COR-L47 (cell line): Measurements from ENCODE around the gene DNAH6.
A peak's percentile ranks its signal among the peaks of the same experiment; 100 is the strongest.

ENCODE experiments used
- DNase-seq: peaks from one replicate; lab custom pipeline; 2025; lab: John Stamatoyannopoulos, UW

The DNAH6 gene

GRCh38 chr2:84628486-84628885 is 112.2 kb downstream of the DNAH6 start:
- DNase-seq: no peak

- no peak for DNase-seq
Measured at GRCh38 chr2:84629550-84629949, 113.3 kb downstream of the DNAH6 start.

- DNase-seq: peak; percentile 23
Measured at GRCh38 chr2:84631047-84631446, 114.7 kb downstream of the DNAH6 start.

- no peak for DNase-seq
Measured at GRCh38 chr2:84631985-84632384, 115.7 kb downstream of the DNAH6 start.

- DNase-seq: no peak
Measured at GRCh38 chr2:84636080-84636971, 120.0 kb downstream of the DNAH6 start.

- DNase-seq: no peak
Measured at GRCh38 chr2:84639751-84640150, 123.5 kb downstream of the DNAH6 start.

- no peak for DNase-seq
Measured at GRCh38 chr2:84640411-84640810, 124.1 kb downstream of the DNAH6 start.

GRCh38 chr2:84641021-84641420 is 124.7 kb downstream of the DNAH6 start:
- DNase-seq: no peak

GRCh38 chr2:84643991-84644390 is 127.7 kb downstream of the DNAH6 start:
- DNase-seq: no peak

- no peak for DNase-seq
Measured at GRCh38 chr2:84646514-84646913, 130.2 kb downstream of the DNAH6 start.

- DNase-seq: no peak
Measured at GRCh38 chr2:84647267-84647666, 131.0 kb downstream of the DNAH6 start.

- DNase-seq: no peak
Measured at GRCh38 chr2:84649058-84649457, 132.8 kb downstream of the DNAH6 start.

- DNase-seq: no peak
Measured at GRCh38 chr2:84649487-84650142, 133.3 kb downstream of the DNAH6 start.

GRCh38 chr2:84652431-84652830 is 136.1 kb downstream of the DNAH6 start:
- no peak for DNase-seq

GRCh38 chr2:84653302-84653701 is 137.0 kb downstream of the DNAH6 start:
- no peak for DNase-seq

- no peak for DNase-seq
Measured at GRCh38 chr2:84654414-84654813, 138.1 kb downstream of the DNAH6 start.

- DNase-seq: no peak
Measured at GRCh38 chr2:84669122-84669521, 152.8 kb downstream of the DNAH6 start.

- no peak for DNase-seq
Measured at GRCh38 chr2:84674099-84674498, 157.8 kb downstream of the DNAH6 start.

GRCh38 chr2:84674586-84674985 is 158.3 kb downstream of the DNAH6 start:
- DNase-seq: no peak

- no peak for DNase-seq
Measured at GRCh38 chr2:84676295-84676694, 160.0 kb downstream of the DNAH6 start.

GRCh38 chr2:84678214-84678613 is 161.9 kb downstream of the DNAH6 start:
- DNase-seq: no peak

- no peak for DNase-seq
Measured at GRCh38 chr2:84686783-84687476, 170.6 kb downstream of the DNAH6 start.
